IPS-20b (cell line): ENCODE results near the gene TLCD3A.
A peak's percentile ranks its signal among the peaks of the same experiment; 100 is the strongest.
"Not testable (repeated sequence)": the region's sequence is repeated elsewhere in the genome, so short reads cannot be mapped to it uniquely, and the experiment has no call there.

Experiments
- H3K27ac ChIP-seq: one replicate; pipeline ENCODE4 v1.5.1; 2013; ENCODE audit warnings: low read length
- H3K27me3 ChIP-seq: 2 replicates; pipeline ENCODE4 v1.6.1; 2013; ENCODE audit warnings: mild to moderate bottlenecking, low read length, inconsistent platforms; ENCODE audit not compliant: insufficient read depth
- H3K36me3 ChIP-seq: 2 replicates; pipeline ENCODE4 v1.6.1; 2013; ENCODE audit warnings: low read depth, mild to moderate bottlenecking, inconsistent platforms, low read length, moderate library complexity; ENCODE audit not compliant: insufficient read depth
- H3K4me1 ChIP-seq: 2 replicates; pipeline ENCODE4 v1.6.1; 2013; ENCODE audit warnings: mild to moderate bottlenecking, control low read depth, inconsistent platforms, low read length, moderate library complexity; ENCODE audit not compliant: insufficient read depth
- H3K4me3 ChIP-seq: 2 replicates; pipeline ENCODE4 v1.5.1; 2013; ENCODE audit warnings: mild to moderate bottlenecking, low read length, inconsistent platforms
- H3K9ac ChIP-seq: 2 replicates; pipeline ENCODE4 v1.6.1; 2013; ENCODE audit warnings: low read depth, mild to moderate bottlenecking, inconsistent platforms, low read length, moderate library complexity
- H3K9me3 ChIP-seq: 2 replicates; pipeline ENCODE4 v1.6.1; 2013; ENCODE audit warnings: mild to moderate bottlenecking, low read depth, low read length, inconsistent platforms; ENCODE audit not compliant: insufficient read depth

Gene TLCD3A

GRCh38 chr17:751269-752001, 19.0 kb downstream of the TLCD3A start:
- H3K27ac ChIP-seq, result no peak overlapping the region
- H3K36me3 ChIP-seq, result peaks cover 28% of the 10 kb centered on the region
- no peaks in the 10 kb centered on the region for H3K27me3 ChIP-seq
- peak overlapping the region; percentile 85 for H3K9ac ChIP-seq
- peaks cover 4% of the 10 kb centered on the region; the same call in 1 of the 2 replicates for H3K9me3 ChIP-seq
- peaks cover 4% of the 10 kb centered on the region; the same call in 1 of the 2 replicates for H3K4me1 ChIP-seq
- H3K4me3 ChIP-seq, result peak overlapping the region; percentile 84

GRCh38 chr17:752002-752619, 19.7 kb downstream of the TLCD3A start, which contains the start of gene GEMIN4:
GEMIN4 (minus strand) TSS chr17:752264; CDS start chr17:752142, 122 bp downstream.
- Histone ChIP-seq H3K27ac (peak within 1 kb of the TSS; percentile 38), H3K36me3 (peaks cover 28% of the 10 kb centered on the region)

GRCh38 chr17:752620-753219, 20.3 kb downstream of the TLCD3A start:
- peaks cover 4% of the 10 kb centered on the region; the same call in 1 of the 2 replicates for H3K4me1 ChIP-seq
- peak overlapping the region; percentile 86 for H3K9ac ChIP-seq
- H3K27me3 ChIP-seq, result no peaks in the 10 kb centered on the region
- H3K27ac ChIP-seq, result peak overlapping the region; percentile 38
- H3K36me3 ChIP-seq, result peaks cover 26% of the 10 kb centered on the region
- peak overlapping the region; percentile 84; the same call in 1 of the 2 replicates for H3K4me3 ChIP-seq
- peaks cover 4% of the 10 kb centered on the region; the same call in 1 of the 2 replicates for H3K9me3 ChIP-seq

More at GRCh38 chr17:752002-752619, 19.7 kb downstream of the TLCD3A start, which contains the start of gene GEMIN4:
- peak within 1 kb of the TSS; percentile 86 for H3K9ac ChIP-seq
- peaks cover 4% of the 10 kb centered on the region; the same call in 1 of the 2 replicates for H3K4me1 ChIP-seq
- H3K27me3 ChIP-seq, result no peaks in the 10 kb centered on the region
- peaks cover 4% of the 10 kb centered on the region; the same call in 1 of the 2 replicates for H3K9me3 ChIP-seq
- H3K4me3 ChIP-seq, result peak within 1 kb of the TSS; percentile 84

GRCh38 chr17:753418-753817, 21.0 kb downstream of the TLCD3A start:
- peaks cover 25% of the 10 kb centered on the region for H3K36me3 ChIP-seq
- peaks cover 4% of the 10 kb centered on the region; the same call in 1 of the 2 replicates for H3K4me1 ChIP-seq
- H3K9ac ChIP-seq, result no peak overlapping the region
- H3K27ac ChIP-seq, result no peak overlapping the region
- no peak overlapping the region for H3K4me3 ChIP-seq
- H3K27me3 ChIP-seq, result no peaks in the 10 kb centered on the region
- H3K9me3 ChIP-seq, result peaks cover 4% of the 10 kb centered on the region; the same call in 1 of the 2 replicates

GRCh38 chr17:755319-755961, 23.0 kb downstream of the TLCD3A start:
- Histone ChIP-seq H3K9ac (peak overlapping the region; percentile 70; the same call in 1 of the 2 replicates), H3K36me3 (peaks cover 35% of the 10 kb centered on the region)
- not testable (repeated sequence) for H3K27ac ChIP-seq, H3K4me3 ChIP-seq, H3K4me1 ChIP-seq, H3K27me3 ChIP-seq, H3K9me3 ChIP-seq

GRCh38 chr17:756010-756567, 23.7 kb downstream of the TLCD3A start:
- not testable (repeated sequence) for H3K27me3 ChIP-seq, H3K4me1 ChIP-seq, H3K9me3 ChIP-seq, H3K4me3 ChIP-seq
- Histone ChIP-seq H3K9ac (peak overlapping the region; percentile 70; the same call in 1 of the 2 replicates), H3K27ac (peak overlapping the region; percentile 15), H3K36me3 (peaks cover 42% of the 10 kb centered on the region)

GRCh38 chr17:759964-760363, 27.6 kb downstream of the TLCD3A start:
- no peak overlapping the region for H3K27ac ChIP-seq
- no peaks in the 10 kb centered on the region; the same call in 1 of the 2 replicates for H3K4me1 ChIP-seq
- H3K9ac ChIP-seq, result no peak overlapping the region
- H3K27me3 ChIP-seq, result no peaks in the 10 kb centered on the region
- no peaks in the 10 kb centered on the region for H3K9me3 ChIP-seq
- H3K4me3 ChIP-seq, result no peak overlapping the region
- peaks cover 71% of the 10 kb centered on the region for H3K36me3 ChIP-seq

GRCh38 chr17:760371-760770, 28.0 kb downstream of the TLCD3A start:
- no peak overlapping the region for H3K27ac ChIP-seq
- no peaks in the 10 kb centered on the region; the same call in 1 of the 2 replicates for H3K4me1 ChIP-seq
- H3K9me3 ChIP-seq, result no peaks in the 10 kb centered on the region
- no peak overlapping the region for H3K4me3 ChIP-seq
- H3K27me3 ChIP-seq, result no peaks in the 10 kb centered on the region
- H3K9ac ChIP-seq, result no peak overlapping the region
- peaks cover 75% of the 10 kb centered on the region for H3K36me3 ChIP-seq

- Histone ChIP-seq H3K27ac (no peak overlapping the region), H3K27me3 (no peaks in the 10 kb centered on the region), H3K9ac (no peak overlapping the region), H3K4me3 (no peak overlapping the region), H3K9me3 (no peaks in the 10 kb centered on the region), H3K4me1 (no peaks in the 10 kb centered on the region), H3K36me3 (peaks cover 68% of the 10 kb centered on the region)
Observed at GRCh38 chr17:767076-767475, 34.7 kb downstream of the TLCD3A start.

- H3K27me3 ChIP-seq, result no peaks in the 10 kb centered on the region
- H3K9me3 ChIP-seq, result no peaks in the 10 kb centered on the region
- no peak overlapping the region for H3K27ac ChIP-seq
- no peak overlapping the region for H3K9ac ChIP-seq
- no peaks in the 10 kb centered on the region for H3K4me1 ChIP-seq
- peaks cover 86% of the 10 kb centered on the region for H3K36me3 ChIP-seq
- no peak overlapping the region for H3K4me3 ChIP-seq
Observed at GRCh38 chr17:773016-773415, 40.6 kb downstream of the TLCD3A start.
